Measurements from ENCODE around the gene CDH23.

The CDH23 gene

GRCh38 chr10:71610651-71611050 is 213.9 kb downstream of the CDH23 start:
- no peak for DNase-seq

- no peak for DNase-seq
Observed at GRCh38 chr10:71611131-71611530, 214.4 kb downstream of the CDH23 start.

GRCh38 chr10:71611709-71612422 is 215.1 kb downstream of the CDH23 start:
- DNase-seq, result no peak

- DNase-seq, result no peak
Observed at GRCh38 chr10:71613261-71613777, 216.6 kb downstream of the CDH23 start.

GRCh38 chr10:71613877-71614276 is 217.2 kb downstream of the CDH23 start:
- no peak for DNase-seq

- DNase-seq, result no peak
Observed at GRCh38 chr10:71614946-71615345, 218.2 kb downstream of the CDH23 start.

- DNase-seq, result no peak
Observed at GRCh38 chr10:71615538-71616329, 219.0 kb downstream of the CDH23 start.

GRCh38 chr10:71616817-71617654 is 220.3 kb downstream of the CDH23 start:
- no peak for DNase-seq

GRCh38 chr10:71618176-71618575 is 221.5 kb downstream of the CDH23 start:
- DNase-seq, result no peak

- DNase-seq, result no peak
Observed at GRCh38 chr10:71618598-71618997, 221.9 kb downstream of the CDH23 start.

GRCh38 chr10:71620642-71621041 is 223.9 kb downstream of the CDH23 start:
- DNase-seq, result no peak

GRCh38 chr10:71621231-71622153 is 224.8 kb downstream of the CDH23 start:
- no peak for DNase-seq

GRCh38 chr10:71622154-71622526 is 225.4 kb downstream of the CDH23 start:
- no peak for DNase-seq

GRCh38 chr10:71622616-71623015 is 225.9 kb downstream of the CDH23 start:
- DNase-seq, result no peak

- no peak for DNase-seq
Observed at GRCh38 chr10:71623098-71623985, 226.6 kb downstream of the CDH23 start.

GRCh38 chr10:71623986-71624291 is 227.2 kb downstream of the CDH23 start:
- no peak for DNase-seq

- DNase-seq, result no peak
Observed at GRCh38 chr10:71625445-71626175, 228.9 kb downstream of the CDH23 start.

- DNase-seq, result no peak
Observed at GRCh38 chr10:71627230-71627939, 230.7 kb downstream of the CDH23 start.

- no peak for DNase-seq
Observed at GRCh38 chr10:71627956-71628355, 231.2 kb downstream of the CDH23 start.

- DNase-seq, result no peak
Observed at GRCh38 chr10:71629131-71629530, 232.4 kb downstream of the CDH23 start.

Measured in stimulated activated CD4-positive, alpha-beta T cell treated with anti-CD3 and anti-CD28 coated beads, Interleukin-12 subunit alpha, Interleukin-12 subunit beta, amount 100 ng/mL, for 4 hours (primary cell).